Measurements from ENCODE around the gene IL2RG. TPM values are rescaled to one million over a fixed set of nuclear protein-coding genes. Genes with fewer than 3 reads are reported as not detected.

Gene IL2RG
- total RNA-seq, 1 donor from 2014 or later, result not detected

GRCh38 chrX:71109051-71109450, 2.3 kb downstream of the IL2RG start:
- no peak overlapping the region for H3K4me3 ChIP-seq (ENCODE audit: low read depth, low read length)
- TF ChIP-seq, protein P1, sequence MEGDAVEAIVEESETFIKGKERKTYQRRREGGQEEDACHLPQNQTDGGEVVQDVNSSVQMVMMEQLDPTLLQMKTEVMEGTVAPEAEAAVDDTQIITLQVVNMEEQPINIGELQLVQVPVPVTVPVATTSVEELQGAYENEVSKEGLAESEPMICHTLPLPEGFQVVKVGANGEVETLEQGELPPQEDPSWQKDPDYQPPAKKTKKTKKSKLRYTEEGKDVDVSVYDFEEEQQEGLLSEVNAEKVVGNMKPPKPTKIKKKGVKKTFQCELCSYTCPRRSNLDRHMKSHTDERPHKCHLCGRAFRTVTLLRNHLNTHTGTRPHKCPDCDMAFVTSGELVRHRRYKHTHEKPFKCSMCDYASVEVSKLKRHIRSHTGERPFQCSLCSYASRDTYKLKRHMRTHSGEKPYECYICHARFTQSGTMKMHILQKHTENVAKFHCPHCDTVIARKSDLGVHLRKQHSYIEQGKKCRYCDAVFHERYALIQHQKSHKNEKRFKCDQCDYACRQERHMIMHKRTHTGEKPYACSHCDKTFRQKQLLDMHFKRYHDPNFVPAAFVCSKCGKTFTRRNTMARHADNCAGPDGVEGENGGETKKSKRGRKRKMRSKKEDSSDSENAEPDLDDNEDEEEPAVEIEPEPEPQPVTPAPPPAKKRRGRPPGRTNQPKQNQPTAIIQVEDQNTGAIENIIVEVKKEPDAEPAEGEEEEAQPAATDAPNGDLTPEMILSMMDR (conservative IDR thresholded peaks at IDR 0.05; ENCODE audit: low read depth, low read length), result no peak
- DNase-seq (ENCODE audit: low read depth), result no peak

DNA sequence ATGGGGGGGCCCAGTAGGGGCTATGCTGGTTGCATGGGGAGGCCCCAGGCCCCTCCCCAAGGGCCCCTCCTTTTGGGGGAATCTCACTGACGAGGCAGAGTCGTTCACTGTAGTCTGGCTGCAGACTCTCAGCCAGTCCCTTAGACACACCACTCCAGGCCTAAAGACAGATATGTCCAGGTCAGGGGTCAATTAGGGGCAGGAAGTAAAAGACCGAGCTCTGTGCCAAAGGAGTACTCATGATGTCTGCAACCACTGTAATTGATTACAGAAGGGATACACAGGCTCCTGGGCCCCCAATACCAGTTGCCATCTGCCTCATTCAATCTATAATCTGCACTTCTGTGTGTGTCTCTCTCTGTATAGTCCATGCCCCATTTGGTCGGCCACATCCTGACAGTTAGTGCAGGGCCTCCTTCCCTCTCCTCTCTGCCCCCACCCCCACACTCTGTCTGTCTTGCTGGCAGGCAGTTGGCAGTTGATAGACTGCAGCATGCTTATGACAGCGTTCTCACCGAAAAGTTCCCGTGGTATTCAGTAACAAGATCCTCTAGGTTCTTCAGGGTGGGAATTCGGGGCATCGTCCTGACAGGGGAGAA, 3.5 kb downstream of the IL2RG start:
- TF ChIP-seq, protein P1 (conservative IDR thresholded peaks at IDR 0.05; ENCODE audit: low read depth, low read length), result no peak
- DNase-seq (ENCODE audit: low read depth), result no peak
- H3K4me3 ChIP-seq (ENCODE audit: low read depth, low read length), result no peak overlapping the region

- no peak for DNase-seq (ENCODE audit: low read depth)
- TF ChIP-seq, protein P1 (conservative IDR thresholded peaks at IDR 0.05; ENCODE audit: low read depth, low read length), result no peak
- H3K4me3 ChIP-seq (ENCODE audit: low read depth, low read length), result no peak overlapping the region
These were observed 4.1 kb downstream of the IL2RG start for GRCh38 chrX:71107245-71107644.

DNA sequence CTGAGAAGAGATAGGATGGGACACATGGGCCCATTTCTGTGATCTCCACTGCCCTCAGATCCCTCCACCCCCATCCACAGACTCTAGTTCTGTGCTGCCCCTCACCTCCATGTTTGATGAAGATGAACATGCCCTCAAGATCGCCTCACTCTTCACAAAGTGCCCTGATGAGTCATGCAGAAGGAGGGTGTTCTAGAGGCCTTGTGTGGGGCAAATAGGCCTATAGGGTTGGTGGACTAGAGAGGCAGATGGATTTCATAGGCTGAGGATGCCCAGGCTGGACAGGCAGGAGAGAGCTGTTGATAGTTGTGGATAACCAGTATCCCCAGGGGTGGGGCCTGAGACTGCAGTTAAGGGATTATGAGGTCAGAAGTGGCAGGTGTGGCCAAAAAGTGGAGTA, 5.0 kb downstream of the IL2RG start, which contains the start of gene CXorf65:
TSS of gene CXorf65 (minus strand) at position 314 of the 400 bp plus-strand sequence. CDS start at position 130, 184 bp downstream.
- TF ChIP-seq, protein P1 (conservative IDR thresholded peaks at IDR 0.05; ENCODE audit: low read depth, low read length), result no peak
- DNase-seq (ENCODE audit: low read depth), result no peak
- no peak within 1 kb of the TSS for H3K4me3 ChIP-seq (ENCODE audit: low read depth, low read length)

DNA sequence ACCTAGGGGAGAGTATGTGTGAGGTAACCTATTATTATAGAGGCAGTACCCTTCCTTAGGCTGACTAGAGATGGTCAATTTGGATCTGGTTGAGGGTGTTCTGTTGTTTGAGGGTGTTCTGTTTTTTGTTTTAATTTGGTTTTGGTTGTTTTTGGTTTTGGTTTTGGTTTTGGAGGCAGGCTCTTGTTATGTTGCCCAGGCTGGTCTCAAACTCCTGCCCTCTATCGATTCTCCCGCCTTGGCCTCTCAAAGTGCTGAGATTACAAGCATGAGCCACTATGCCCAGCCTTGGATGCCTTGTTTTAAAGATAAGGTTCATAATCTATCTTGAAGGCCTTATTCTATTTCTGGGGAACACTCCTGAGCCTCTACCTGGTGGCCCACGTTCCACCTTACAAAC, 5.7 kb downstream of the IL2RG start:
- H3K4me3 ChIP-seq (ENCODE audit: low read depth, low read length), result no peak overlapping the region
- DNase-seq (ENCODE audit: low read depth), result no peak
- TF ChIP-seq, protein P1 (conservative IDR thresholded peaks at IDR 0.05; ENCODE audit: low read depth, low read length), result no peak

GRCh38 chrX:71103110-71103983, 8.0 kb downstream of the IL2RG start:
- TF ChIP-seq, protein P1 (conservative IDR thresholded peaks at IDR 0.05; ENCODE audit: low read depth, low read length), result no peak
- no peak overlapping the region for H3K4me3 ChIP-seq (ENCODE audit: low read depth, low read length)
- DNase-seq (ENCODE audit: low read depth), result no peak

All from epithelial cell of proximal tubule (primary cell).